GM21447 (cell line): ENCODE measurements around the gene SPRED1.
"Not testable (repeated sequence)": the region's sequence is repeated elsewhere in the genome, so short reads cannot be mapped to it uniquely, and the experiment has no call there.

Experiments used
- ATAC-seq: cut with Tn5 transposase; IDR thresholded peaks from one replicate; pipeline ENCODE4 v1.9.1; 2021; ENCODE audit not compliant: unreplicated experiment

Gene SPRED1

DNA sequence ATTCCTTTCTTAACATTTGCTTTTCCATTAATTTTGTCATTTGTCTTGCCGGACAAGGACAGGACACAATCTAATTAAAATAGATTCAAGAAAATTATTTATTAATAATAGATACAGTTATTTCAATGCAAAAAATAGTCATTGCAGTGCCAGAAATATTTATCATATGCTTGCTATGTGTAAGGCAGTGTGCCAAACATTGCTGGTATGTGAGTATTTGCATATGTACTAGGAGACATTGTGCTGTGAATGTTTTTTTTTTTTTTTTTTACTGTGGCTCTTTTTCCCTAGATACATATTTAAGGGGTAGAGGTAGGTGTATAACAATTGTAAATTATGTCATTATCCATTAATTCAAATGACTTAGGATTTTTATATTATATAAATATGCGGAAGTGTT, 23.3 kb downstream of the SPRED1 start:
- ATAC-seq, result no peak

DNA sequence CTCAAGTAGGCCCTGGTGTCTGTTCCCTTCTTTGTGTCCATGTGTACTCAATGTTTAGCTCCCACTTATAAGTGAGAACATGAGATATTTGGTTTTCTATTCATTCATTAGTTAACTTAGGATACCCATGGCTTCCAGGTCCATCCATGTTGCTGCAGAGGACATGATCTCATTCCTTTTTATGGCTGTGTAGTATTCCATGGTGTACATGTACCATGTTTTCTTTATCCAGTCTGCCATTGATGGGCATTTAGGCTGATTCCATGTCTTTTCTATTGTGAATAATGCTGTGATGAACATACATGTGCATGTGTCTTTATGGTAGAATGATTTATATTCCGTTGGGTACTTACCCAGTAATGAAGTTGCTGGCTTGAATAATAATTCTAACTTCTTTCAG, 24.6 kb downstream of the SPRED1 start:
- not testable (repeated sequence) for ATAC-seq

DNA sequence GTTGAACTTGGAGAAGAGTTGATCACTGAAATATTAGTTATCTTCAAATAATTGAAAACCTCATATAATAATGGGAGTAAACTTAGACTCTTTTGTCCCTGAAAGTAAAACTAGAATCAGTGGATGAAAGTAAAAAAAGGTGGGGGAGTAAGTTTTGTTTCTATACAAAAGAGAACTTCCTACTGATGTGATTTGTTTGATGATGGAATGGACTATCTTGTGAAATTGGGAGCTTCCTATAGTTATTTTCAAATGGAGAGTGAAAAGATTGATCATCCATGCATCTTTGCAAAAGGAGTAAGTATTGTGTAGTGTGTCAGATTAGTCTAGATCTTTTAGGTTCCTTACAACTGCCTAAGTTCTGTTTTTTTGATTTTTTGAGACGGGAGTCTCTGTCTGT, 28.4 kb downstream of the SPRED1 start:
- ATAC-seq, result no peak

DNA sequence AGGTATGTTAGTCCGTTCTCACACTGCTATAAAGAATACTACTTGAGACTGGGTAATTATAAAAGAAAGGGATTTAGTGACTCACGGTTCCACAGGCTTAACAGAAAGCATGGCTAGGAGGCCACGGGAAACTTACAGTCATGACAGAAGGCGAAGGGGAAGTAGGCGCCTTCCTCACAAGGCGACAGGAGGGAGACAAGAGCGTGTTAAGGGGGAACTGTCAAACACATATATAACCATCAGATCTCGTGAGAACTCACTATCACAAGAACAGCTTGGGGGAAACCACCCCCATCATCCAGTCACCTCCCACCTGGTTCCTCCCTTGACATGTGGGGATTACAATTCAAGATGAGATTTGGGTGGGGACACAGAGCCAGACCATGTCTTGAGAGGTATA, 30.4 kb downstream of the SPRED1 start:
- ATAC-seq, result no peak

DNA sequence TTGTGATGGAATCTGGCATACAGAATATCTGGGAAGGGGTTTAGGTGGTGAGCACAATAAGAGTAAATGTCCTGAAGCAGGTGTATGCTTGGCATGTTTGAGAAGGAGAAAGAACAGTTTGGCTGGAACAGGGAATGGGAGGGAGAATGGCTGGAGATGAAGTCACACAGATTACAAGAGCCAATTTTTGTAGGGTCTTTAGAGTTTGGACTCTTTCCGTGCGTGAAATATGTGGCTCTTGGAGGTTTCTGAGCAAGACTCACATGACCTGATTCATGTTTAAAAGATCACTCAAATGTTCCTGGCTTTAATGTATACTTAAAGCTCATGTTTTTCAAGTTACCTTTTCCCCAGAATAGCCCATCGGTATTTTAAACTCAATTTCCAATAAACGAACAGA, 32.8 kb downstream of the SPRED1 start:
- ATAC-seq, result no peak

DNA sequence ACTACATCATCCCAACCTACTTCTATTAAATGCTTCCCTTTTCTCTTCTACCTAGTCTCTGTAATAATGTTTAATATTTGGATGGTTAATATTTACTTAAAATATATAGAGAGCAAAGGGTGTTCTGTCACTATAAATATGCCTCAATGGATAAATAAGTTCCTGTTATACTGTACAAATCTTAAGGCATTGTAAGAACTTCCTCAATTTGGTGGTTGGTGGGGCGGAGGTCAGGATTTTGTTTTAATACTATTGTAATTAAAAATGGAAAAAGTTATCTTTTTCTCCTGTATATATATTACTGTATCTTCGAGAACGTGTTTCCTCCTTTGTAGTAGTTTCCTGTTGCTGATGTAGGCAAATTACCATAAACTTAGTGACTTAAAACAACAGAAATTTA, 41.5 kb downstream of the SPRED1 start:
- no peak for ATAC-seq

DNA sequence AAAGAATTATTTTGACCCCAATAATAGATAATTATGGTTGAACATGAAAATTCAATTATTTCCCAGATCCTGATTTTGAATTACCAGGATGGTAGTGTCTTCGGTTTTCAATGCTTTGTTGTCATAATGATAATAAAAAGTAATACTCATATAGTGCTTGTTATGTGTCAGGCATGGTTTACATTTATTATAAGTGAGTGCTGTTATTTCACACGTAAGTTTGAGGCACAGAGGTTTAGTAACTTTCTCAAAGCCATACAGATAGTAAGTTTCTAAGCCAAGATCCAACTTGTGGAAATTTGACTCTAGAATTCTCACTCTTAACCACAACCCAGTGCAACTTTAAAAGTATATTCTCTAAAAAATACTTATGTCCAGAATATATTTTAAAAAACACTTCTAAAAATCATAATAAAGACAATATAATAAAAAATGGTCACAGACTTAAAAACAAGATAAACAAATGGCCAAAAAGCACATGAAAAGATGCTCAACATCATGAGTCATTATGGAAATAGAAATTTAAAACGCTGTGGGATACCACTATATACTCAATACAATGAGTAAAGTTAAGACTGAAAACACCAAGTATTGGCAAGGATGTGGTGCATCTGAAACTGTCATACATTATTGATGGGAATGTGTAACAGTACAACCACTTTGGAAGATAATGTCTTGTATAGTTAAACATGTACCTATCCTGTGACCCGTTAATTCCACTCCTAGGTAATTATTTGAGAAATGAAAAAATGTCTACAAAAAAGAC, 45.2 kb downstream of the SPRED1 start:
- no peak for ATAC-seq

DNA sequence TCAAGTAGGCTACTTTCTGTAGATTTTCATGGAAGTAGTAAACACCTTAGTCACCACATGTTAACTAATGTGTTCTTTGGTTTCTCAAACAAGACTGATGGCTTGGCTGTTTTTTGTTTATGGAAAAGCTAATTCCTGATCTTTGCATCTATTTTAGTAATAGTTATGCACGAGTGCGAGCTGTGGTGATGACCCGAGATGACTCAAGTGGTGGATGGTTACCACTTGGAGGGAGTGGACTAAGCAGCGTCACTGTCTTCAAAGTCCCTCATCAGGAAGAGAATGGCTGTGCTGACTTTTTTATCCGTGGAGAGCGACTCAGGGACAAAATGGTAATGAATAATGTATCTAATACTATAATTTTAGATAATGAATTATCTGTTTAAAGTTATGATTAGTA, 46.6 kb downstream of the SPRED1 start:
- ATAC-seq, result no peak

DNA sequence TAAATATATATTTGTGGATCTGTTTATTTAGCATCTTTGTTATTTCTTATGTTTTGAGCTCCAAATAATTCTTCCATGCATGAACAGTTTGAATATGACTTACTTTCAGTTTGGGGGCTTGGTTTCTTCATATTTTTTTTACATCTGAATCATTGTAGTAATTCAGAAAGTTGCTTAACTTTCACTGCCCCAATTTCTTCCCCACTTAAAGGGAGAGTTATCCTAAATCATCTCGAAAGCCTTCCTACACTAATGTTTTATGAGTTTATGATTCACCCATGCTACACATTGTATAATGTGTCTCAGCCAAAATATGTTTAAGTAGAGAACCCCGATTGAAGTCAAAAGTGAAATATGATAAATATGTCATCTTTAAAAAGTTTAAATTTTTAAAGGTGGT, 47.8 kb downstream of the SPRED1 start:
- no peak for ATAC-seq

DNA sequence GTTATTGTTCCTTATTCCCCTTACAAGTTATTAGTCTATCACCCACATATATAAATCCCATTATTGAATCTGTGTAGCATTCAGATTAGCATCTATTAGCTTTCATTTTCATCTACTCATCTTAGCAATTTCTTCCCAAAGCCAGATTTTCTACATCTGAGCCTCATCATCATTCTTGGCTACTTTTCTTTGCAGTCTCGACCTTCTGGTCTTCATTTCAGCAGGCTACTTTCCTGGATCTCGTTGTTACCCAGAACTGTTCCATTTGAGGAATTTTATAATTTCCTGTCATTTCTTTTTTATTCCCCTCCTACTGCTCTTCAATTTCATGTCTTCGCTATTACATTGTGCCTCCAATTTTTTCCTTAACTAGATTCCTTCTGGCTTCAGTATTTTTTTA, 51.8 kb downstream of the SPRED1 start:
- no peak for ATAC-seq

DNA sequence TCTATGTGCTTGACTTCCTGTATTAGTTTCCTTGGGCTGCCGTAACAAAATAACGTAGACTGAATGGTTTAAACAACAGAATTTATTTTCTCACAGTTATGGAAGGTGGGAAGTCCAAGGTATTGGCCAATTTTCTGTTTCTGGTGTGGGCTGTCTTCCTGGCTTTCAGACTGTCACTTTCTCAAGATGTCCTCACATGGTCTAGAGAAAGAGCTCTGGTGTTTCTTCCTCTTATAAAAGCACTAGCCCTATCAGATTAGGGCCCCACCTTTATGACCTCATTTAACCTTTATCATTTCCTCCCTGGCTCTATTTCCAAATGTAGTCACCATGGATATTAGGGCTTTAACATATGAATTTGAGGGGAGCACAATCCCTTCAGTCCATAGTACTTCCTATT, 54.6 kb downstream of the SPRED1 start:
- no peak for ATAC-seq

DNA sequence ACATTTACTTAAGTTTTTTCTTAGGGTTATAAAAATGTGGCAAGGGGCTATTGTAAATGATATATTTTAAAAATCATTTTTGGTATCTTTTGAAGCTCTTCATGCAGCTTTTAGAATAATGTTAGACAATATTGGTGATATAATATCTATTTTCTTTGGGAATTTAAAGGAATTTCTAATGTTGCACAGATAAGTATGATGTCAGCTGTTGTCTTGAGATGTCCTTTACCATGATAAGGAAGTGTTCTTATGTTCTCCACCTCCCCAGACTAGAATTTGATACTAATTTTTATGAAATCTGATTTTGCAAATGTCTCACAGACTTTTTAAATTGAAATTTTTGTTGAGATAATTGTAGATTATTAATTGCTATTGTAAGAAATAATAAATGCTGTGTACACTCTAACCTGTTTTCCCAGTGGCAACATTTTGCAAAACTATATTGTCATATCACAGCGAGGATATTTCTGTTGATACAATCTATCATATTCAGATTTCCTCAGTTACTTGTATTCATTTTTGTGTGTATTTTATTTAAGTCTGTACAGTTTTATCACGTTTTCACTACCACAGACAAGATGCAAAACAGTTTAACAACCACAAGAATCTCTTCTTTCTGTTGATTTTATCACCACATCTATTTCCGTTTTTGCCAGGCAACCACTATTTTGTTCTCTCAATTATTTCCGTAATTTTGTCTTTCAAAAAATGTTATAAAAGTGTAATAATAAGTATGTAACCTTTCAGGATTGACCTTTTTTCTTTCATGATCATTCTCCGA, 55.4 kb downstream of the SPRED1 start:
- ATAC-seq, result no peak

DNA sequence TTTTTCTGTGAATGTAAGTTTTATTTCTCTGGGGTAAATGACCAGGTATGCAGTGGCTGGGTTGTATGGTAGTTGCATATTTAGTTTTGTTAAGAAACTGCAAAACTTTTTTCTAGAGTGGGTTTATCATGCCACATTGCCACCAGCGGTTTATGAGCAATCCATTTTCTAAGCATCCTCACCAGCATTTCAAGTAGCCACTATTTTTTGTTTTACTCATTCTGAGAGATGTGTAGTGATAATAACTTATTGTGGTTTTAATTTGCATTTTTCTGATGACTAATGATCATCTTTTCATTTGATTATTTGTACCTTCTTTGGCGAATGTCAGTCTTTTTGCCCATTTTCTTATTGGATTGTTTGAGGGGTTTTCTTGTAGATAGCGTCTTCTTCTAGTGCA, 56.2 kb downstream of the SPRED1 start:
- no peak for ATAC-seq

DNA sequence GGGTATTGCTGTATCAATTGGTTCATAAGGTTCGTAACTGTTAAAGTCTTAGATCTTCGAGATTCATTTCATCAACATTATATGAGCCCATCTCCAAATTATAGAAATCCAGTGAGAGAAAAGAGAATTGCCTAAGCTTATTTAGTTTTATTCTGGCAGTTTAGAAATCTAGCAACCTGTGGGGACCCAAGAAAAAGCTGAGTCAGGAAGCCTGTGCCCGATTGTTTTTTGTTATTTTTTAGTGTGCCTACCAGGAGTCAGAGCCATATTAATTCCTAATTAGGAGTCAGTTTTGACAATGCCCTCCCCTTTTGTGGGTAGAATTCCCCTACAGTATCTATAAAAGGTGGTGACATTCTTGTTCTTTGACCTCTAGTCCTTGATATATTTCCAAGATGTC, 59.6 kb downstream of the SPRED1 start:
- no peak for ATAC-seq

DNA sequence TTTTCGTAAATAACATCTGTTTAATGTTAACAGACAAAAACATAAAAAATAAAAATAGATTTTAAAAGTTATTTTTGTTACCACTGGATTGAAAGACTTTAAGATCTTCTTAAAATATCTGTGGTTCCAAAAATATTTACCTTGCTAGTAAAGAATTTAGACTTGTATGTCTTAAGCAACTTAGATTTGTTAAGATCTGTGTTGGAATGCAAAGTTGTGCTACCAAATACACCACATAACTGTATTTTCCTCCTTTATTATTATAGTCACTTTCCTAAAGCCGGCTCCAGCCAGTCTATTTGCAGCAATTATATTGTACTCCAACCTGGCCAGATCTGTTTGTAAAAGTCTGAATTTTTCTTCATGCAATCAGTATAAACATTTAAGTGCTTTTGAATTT, 63.7 kb downstream of the SPRED1 start:
- no peak for ATAC-seq

DNA sequence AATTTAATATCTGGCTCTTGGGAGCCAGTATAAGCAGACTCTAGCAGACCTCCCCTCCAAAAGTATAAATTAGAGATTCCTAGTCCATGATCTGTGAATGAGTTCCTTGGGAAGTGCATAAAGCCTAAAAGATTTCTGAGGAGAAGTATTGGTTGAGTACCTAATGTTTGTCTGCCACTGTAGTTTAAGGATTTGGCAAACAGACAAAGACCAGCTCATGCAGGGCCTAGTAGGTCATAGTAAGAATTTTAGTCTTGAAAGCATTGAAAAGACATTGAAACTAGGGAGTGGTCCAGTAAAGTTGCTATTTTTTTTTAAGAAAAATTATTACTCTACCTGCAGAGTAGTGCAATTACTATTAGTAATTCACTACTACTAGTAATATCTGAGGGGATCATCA, 67.5 kb downstream of the SPRED1 start:
- no peak for ATAC-seq

DNA sequence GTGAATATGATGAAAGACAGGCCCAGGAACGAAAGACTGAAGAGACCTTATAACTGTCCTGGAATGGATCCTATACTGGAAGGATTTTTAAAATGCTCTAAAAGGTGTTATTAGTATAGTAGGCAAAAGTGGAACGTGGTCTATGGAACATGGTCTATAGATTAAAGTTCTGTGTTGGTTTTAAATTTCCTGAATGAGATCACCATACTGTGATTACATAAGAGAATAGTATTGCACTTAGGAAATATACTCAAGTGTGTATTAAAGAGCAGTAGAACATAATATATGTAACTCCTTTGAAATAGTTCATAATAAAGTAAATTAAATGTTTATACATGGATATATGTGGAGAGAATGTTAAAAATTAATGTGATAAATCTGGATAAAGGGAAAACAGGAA, 68.2 kb downstream of the SPRED1 start:
- no peak for ATAC-seq

DNA sequence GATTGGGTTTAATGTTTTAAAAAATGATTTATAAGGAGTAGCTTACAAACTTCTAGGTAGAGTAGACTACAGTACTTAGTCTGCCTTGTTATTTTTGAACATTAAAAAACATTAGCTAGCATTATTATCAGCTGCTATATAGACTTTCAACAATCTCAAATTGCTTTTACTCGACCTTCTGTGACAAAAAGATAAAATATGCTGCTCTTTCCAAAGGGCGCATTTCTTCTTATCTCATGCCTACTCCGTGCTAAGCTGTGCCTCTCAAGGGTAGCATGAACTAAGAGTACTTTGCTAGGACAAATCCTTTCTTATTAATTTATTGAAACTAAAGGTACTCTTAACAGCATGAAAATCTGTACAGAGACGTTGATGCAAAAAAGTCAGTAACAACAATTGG, 71.3 kb downstream of the SPRED1 start:
- ATAC-seq, result no peak

DNA sequence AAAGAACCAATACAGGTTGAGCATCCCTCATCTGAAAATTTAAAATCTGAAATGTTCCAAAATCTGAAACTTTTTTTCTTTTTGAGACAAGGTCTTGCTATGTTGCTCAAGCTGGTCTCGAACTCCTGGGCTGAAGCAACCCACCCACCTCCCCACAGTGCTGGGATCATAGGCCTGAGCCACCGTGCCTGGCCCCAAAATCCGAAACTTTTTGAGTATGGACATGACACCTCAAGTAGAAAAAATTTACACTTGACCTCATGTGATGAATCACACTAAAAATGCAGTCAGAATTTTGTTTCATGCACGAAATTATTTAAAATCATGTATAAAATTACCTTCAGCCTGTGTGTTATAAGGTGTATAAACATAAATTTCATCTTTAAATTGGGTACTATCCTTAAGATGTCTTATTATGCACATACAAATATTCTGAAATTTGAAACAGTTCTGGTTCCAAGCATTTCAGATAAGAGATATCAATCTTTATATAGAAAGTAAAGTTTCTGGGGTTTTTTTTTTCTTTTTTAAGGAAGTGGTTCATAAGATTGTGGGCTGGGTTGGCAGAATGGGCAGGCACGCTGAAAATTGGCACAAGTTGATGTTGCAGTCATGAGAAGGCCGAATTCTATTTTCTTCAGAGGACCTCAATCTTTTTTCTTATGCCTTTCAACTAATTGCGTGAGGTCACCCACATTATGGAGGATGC, 72.5 kb downstream of the SPRED1 start:
- ATAC-seq, result no peak

DNA sequence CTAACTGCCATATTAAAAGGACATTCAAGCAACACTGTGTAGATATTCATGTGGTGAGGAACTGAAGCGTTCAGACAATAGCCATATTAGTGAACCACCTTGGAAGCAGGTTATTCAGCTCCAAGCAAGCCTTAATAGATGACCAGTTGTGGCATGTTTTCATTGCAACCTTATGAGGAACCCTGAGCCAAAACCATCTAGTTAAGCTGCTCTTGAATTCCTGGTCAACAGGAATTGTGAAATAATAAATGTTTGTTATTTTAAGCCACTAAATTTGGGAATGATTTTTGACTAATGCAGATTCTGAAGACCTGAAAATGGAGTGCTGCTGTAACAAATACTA, 73.0 kb downstream of the SPRED1 start:
- no peak for ATAC-seq

DNA sequence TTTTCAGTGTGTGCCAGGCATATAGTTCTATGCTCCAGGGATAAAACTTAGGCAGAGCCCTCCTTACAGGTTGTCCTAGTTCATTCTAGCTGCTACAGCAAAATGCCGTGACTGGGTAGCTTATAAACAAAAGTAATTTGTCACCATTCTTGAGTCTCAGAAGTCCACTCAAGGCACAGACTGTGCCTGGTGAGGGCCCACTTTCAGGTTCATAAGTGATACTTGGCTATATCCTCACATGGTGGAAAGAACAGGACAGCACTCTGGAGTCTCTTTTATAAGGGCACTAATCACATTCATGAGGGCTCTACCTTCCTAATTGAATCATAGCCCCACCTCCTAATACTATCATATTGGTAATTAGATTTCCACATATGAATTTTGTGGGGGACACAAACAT, 80.1 kb downstream of the SPRED1 start:
- ATAC-seq, result no peak

DNA sequence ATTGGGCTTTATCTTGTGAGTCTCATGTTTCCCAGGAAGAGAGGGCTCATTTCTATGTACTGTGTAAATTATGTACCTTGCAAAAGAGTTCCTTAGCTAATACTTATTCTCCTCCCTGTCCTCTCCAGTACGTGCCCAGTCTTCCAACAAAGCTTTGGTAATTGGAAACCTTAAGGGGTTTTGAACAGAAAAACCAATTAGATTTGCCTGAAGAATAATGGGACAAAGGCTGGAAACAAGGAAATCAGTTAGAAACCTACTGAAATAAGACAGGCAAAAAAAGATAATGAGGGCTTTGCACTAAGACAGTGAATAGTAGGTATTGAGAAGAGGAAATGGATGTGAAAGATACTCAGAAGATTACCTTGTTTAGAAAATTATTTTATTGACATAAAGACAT, 82.5 kb downstream of the SPRED1 start:
- ATAC-seq, result no peak
